ENCODE results near the gene SPRY1.
A peak's percentile ranks its signal among the peaks of the same experiment; 100 is the strongest.

SPRY1 gene

DNA sequence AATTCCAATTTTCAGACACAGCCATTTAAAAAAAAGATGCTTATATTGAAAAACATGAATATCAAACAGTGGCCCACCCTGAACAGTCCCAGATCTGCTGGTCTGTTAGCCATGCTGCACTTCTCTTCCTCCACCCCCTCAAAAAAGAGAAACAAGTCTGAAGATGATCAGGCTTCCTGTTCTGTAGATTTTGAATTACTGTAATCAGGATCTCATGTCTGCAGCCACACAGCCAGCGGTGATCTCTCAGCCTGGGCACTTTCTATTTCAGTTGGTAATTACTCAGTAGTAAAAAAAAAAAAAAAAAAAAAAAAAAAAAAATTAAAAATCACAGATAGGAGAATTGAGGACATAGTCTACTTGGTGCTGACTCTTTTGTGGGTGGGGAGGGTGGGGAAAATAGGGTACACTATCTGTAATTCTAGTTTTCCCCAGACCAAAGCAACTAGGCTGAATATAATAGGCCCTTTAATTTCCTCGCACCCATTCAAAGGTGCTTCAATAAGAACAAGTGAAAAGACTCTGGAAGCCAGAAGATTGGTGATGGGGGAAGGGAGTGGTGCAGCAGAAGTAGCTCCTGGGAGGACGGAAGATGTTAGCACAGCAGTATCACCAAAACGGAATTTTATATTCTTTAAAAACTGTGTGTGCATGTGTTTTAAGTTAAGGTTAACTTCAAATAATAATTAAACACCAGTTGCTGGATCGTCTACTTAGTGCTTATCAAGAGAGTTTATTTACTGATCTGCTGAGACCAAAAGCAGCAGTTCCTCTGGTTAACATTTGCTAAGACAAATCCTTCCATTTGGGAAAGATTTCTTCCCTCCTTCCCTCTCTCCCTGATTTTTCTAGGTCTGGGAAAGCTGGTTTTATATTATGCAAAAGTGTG, 47.0 kb downstream of the SPRY1 start:
- DNase-seq (ENCODE audit: low spot score): no peak

DNA sequence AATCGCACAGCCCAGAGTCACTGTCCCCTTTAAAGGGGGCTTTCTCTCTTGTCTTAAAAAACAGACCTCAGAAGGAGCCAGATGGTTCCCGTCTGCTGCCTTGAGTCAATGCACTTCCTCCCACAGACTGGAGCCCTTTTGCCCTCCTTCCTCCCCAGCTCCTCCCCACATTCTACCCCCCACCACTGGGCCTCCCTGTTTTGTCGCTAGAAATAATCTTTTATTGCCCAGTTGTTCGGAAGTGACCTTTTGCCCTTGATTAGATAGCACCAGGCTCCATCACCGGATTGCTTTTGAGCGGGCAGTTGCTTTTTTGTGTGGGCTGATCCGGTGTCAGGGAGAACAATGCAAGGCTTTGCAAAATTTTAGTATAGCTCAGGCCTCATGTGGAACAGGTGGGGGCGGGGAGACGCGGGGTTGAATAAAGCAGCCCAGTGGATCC, 47.7 kb downstream of the SPRY1 start:
- DNase-seq (ENCODE audit: low spot score): peak; percentile 13

DNA sequence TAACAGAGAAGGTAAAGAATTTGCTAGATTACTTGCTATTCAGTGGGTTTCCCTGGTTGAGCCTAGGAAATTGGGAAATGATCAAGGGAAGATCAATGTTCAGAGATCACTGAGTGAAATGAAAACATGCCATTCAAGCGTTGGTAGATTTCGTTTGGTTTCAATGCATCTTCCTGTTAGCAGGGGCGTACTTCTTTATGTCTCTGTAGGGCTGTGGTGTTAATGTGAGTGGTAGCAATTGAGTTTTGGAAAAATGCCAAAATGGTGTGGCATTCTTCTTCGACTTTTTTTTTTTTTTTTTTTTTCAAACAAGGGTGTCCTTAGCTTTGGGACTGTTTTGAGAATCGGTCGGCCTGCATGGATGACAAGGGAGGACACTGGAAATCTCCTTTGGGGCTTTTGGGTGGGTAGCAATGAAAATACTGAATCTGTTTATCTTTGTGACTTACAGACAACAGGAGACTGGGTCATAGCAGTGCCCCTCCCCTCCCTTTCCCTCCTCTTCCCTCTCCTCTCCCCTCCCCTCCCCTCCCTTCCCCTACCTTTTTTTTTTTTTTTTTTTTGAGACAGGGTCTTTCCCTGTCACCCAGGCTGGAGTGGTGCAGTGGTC, 50.4 kb downstream of the SPRY1 start:
- DNase-seq (ENCODE audit: low spot score): no peak

DNA sequence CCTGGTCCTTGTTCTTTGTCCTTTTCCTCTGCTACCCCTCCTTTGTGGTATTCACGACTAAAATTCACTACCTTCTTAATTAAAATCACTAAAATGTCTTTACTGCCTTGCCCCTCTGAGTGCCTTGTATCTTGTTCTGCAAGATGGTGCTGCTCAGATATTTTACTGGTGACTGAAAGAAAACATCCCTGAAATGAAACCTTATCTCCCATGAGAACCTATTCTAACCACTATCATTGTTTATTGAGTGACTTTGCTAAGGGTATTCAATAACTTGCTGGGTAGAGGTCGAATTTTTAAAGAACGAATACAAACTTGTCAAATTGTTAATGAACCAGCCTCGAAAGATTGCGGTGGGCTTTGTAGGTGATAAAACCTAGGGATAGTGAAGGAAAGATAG, 52.8 kb downstream of the SPRY1 start:
- DNase-seq (ENCODE audit: low spot score): no peak

DNA sequence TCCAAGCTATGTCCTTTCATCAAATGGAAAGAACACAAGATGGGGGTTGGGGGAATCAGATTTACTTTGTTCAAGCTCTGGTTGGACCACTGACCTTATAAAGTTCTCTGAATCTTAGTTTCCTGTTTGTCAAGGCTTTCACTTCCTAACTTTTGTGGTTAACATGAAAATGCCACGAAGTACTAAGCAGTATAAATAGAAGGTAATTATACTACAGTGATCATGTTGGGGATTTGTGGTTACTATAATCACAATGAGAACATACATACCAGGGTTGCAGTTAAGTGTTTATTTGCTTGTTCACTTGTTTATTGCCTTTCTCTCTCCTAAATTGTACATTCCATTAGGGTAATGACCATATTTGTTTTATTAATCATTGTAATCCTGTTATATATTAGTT, 53.2 kb downstream of the SPRY1 start:
- peak; percentile 29 for DNase-seq (ENCODE audit: low spot score)

DNA sequence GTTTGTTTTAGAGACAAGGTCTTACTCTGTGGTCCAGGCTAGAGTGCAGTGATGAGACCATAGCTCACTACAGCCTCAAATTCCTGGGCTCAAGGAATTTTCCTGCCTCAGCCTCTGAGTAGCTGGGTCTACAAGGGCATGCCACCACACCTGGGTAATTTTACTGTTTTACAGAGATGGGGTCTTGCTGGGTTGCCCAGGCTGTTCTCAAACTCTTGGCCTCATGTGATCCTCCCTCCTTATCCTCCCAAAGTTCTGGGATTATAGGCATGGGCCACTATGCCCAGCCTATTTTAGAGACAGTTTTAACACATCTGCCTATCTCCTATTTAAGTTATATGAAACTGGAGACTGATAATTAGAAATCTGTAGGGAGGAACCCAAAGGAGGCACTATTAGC, 53.8 kb downstream of the SPRY1 start:
- DNase-seq (ENCODE audit: low spot score): no peak

GRCh38 chr4:123452616-123453015, 56.0 kb downstream of the SPRY1 start:
- DNase-seq (ENCODE audit: low spot score): no peak

DNA sequence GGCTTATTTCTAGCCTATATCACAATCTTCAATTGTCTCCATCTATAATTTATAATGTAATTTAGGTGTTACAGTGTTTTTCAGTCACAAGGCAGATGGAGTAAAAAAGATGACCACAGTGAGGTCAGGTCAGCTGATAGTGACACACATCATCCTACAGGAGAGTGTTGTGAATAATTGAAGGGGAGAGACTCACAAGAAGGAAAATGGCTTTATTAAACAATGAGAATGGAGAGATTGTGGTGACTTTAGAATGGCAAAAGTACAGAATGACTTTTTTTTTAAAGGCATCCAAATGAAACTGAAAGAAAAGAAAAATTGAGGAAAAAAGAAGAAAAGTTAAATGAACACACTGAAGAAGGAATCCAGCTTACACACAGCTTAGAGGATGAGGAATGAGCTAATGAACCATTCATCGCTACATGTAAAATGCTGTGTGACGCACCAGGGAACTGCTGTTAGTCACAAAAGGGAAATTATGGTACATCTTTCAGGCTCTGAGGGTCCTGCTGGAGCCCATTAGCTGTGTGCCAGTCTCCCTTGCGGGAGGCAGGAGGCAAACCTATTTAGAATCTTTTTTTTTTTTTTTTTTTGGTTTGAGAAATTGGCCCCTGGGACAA, 56.6 kb downstream of the SPRY1 start:
- DNase-seq (ENCODE audit: low spot score): no peak
